ENCODE results near the gene VPS26C.

GRCh38 chr21:37241426-37241825 lies 25.7 kb downstream of the VPS26C start:
- TF ChIP-seq POLR2A (IDR thresholded peaks at IDR 0.05; ENCODE audit: low read depth, low read length) (no peak), TAF1 (IDR thresholded peaks at IDR 0.05; ENCODE audit: borderline replicate concordance, low read depth, low read length) (no peak)

Data from GM12892 (cell line).